Measurements from ENCODE around the gene SCMH1. TPM values are rescaled to one million over a fixed set of nuclear protein-coding genes. Genes with fewer than 3 reads are reported as not detected.
A peak's percentile ranks its signal among the peaks of the same experiment; 100 is the strongest.

Gene SCMH1
- total RNA-seq, 4 donors from 2014 or later, result 76.5 to 110 (median 92.4) TPM

DNA sequence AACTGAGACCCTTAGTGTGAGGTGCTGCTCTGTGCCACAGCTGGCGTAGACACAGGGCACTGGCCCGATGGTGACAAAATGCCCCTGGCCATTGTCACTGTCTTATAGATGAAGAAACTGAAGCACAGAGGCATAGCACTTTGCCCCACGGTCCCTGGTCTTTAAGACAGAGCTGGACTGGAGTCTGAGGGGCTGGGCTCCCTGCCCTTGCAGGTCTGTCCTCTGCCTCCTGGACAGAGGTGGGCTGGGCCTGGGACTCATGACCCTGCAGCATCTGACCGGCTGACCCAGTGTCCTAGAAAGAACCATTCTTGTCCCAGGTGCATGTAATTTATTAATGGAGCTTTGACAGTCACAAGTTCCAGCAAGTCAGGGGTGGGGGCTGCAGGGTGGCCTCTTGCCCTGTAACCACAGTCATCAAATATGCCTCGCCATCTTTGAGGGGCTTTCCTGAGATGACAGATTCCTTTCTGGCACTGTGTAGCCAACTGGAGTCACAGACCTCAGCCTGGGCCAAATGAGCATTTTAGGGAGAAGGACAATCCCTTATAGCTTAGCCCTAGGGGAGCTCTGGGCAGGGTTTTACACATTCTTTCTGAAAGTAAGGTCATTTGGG lies 226.7 kb downstream of the SCMH1 start:
- 67% methylated on average over 4 of the region's 5 CpGs for WGBS
- intact Hi-C loops (cut with DNase I), result no loop called here
- Histone ChIP-seq H3K27me3 (no peaks in the 10 kb centered on the region), H3K27ac (replicated peaks in 1 of 4) (no peak overlapping the region), H3K9me3 (no peaks in the 10 kb centered on the region), H3K4me1 (peaks cover 8 to 27% (median 16%) of the 10 kb centered on the region in 4 donors), H3K4me3 (no peak overlapping the region), H3K36me3 (peaks cover 19 to 63% (median 37%) of the 10 kb centered on the region in 4 donors)
- no peak for DNase-seq (ENCODE audit: extremely low spot score)
- TF ChIP-seq EP300 (IDR thresholded peaks at IDR 0.05) (no peak), POLR2AphosphoS5 (IDR thresholded peaks at IDR 0.05) (no peak), POLR2A (IDR thresholded peaks at IDR 0.05; ENCODE audit: low read depth) (no peak)
- TF ChIP-seq, protein P1, sequence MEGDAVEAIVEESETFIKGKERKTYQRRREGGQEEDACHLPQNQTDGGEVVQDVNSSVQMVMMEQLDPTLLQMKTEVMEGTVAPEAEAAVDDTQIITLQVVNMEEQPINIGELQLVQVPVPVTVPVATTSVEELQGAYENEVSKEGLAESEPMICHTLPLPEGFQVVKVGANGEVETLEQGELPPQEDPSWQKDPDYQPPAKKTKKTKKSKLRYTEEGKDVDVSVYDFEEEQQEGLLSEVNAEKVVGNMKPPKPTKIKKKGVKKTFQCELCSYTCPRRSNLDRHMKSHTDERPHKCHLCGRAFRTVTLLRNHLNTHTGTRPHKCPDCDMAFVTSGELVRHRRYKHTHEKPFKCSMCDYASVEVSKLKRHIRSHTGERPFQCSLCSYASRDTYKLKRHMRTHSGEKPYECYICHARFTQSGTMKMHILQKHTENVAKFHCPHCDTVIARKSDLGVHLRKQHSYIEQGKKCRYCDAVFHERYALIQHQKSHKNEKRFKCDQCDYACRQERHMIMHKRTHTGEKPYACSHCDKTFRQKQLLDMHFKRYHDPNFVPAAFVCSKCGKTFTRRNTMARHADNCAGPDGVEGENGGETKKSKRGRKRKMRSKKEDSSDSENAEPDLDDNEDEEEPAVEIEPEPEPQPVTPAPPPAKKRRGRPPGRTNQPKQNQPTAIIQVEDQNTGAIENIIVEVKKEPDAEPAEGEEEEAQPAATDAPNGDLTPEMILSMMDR (IDR thresholded peaks at IDR 0.05), result no peak

DNA sequence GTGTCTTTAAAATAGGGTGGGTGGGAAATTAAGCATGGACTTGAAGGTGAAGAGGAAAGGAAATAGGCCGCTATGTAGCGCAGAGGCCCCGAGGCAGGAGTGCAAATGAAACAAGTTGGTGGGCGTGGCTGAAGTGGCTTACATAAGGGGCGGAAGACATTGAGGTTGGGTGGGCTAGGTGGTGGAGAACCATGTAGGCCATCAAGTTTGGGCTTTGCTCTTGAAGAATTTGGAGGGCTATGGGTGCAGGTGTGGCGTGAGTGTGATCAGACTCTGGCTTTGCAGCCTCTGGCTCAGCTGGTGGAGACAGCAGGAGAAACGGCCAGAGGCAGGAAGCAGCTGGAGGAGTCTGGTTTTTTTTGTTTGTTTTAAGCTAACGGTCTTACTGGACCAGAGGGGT lies 227.2 kb downstream of the SCMH1 start:
- WGBS, result 70% methylated on average over 8 of the region's 8 CpGs
- Histone ChIP-seq H3K27me3 (no peaks in the 10 kb centered on the region), H3K36me3 (peaks cover 25 to 68% (median 42%) of the 10 kb centered on the region in 4 donors), H3K9me3 (no peaks in the 10 kb centered on the region), H3K4me3 (no peak overlapping the region), H3K4me1 (peaks cover 8 to 27% (median 16%) of the 10 kb centered on the region in 4 donors), H3K27ac (replicated peaks in 1 of 4) (no peak overlapping the region)
- intact Hi-C loops (cut with DNase I), result no loop called here
- DNase-seq (ENCODE audit: extremely low spot score), result no peak
- TF ChIP-seq, protein P1 (IDR thresholded peaks at IDR 0.05), result no peak
- TF ChIP-seq POLR2AphosphoS5 (IDR thresholded peaks at IDR 0.05) (no peak), POLR2A (IDR thresholded peaks at IDR 0.05; ENCODE audit: low read depth) (no peak), EP300 (IDR thresholded peaks at IDR 0.05) (no peak)

DNA sequence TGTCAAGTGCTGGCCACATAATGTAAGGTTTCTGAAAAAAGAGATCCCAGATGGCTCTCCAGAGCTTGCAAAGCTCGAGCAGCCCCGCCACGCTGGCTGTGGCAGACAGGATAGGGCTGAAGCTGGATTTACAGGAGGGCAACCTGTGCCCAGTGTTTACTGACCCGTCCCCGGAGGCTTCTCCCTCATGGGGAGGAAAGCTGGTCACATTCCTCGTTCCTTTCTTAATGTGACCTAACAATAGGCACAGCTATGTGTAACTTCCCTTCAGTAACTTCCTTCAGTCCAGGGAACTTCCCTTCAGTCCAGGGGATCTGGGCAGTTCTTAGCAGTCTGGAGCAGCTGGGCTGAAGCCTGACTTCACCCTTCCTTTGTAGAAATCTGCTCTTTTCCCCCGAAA lies 228.3 kb downstream of the SCMH1 start:
- H3K4me3 ChIP-seq, result no peak overlapping the region
- no peak for DNase-seq (ENCODE audit: extremely low spot score)
- H3K9me3 ChIP-seq, result no peaks in the 10 kb centered on the region
- 84% methylated on average over 6 of the region's 7 CpGs for WGBS
- H3K4me1 ChIP-seq, result peaks cover 8 to 27% (median 16%) of the 10 kb centered on the region in 4 donors
- no peak for TF ChIP-seq EP300 (IDR thresholded peaks at IDR 0.05)
- TF ChIP-seq POLR2AphosphoS5 (IDR thresholded peaks at IDR 0.05), result peak; percentile 16 to 26
- TF ChIP-seq, protein P1 (IDR thresholded peaks at IDR 0.05), result no peak
- no peak overlapping the region for H3K27ac ChIP-seq (replicated peaks in 1 of 4)
- H3K27me3 ChIP-seq, result no peaks in the 10 kb centered on the region
- peaks cover 35 to 79% (median 53%) of the 10 kb centered on the region in 4 donors for H3K36me3 ChIP-seq
- intact Hi-C loops (cut with DNase I), result no loop called here

DNA sequence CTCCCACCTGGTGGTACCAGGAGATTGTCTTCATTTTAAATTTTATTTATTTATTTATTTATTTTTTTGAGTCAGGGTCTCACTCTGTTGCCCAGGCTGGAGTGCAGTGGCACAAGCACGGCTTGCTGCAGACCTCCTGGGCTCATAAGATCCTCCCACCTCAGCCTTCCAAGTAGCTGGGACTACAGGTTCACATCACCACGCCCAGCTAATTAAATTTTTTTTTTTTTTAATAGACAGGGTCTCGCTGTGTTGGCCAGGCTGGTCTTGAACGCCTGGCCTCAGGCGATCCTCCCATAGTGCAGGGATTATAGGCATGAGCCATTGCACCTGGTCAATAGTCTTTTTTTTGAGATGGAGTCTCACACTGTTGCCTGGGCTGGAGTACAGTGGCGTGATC lies 229.1 kb downstream of the SCMH1 start:
- intact Hi-C loops (cut with DNase I), result no loop called here
- Histone ChIP-seq H3K4me1 (peaks cover 8 to 27% (median 16%) of the 10 kb centered on the region in 4 donors), H3K36me3 (peaks cover 38 to 81% (median 58%) of the 10 kb centered on the region in 4 donors), H3K27ac (replicated peaks in 1 of 4) (no peak overlapping the region), H3K27me3 (no peaks in the 10 kb centered on the region), H3K9me3 (no peaks in the 10 kb centered on the region), H3K4me3 (no peak overlapping the region)
- 91% methylated on average over 6 of the region's 6 CpGs for WGBS
- no peak for DNase-seq (ENCODE audit: extremely low spot score)
- TF ChIP-seq, protein P1 (IDR thresholded peaks at IDR 0.05), result no peak
- TF ChIP-seq POLR2AphosphoS5 (IDR thresholded peaks at IDR 0.05) (no peak), POLR2A (IDR thresholded peaks at IDR 0.05; ENCODE audit: low read depth) (no peak), EP300 (IDR thresholded peaks at IDR 0.05) (no peak)

DNA sequence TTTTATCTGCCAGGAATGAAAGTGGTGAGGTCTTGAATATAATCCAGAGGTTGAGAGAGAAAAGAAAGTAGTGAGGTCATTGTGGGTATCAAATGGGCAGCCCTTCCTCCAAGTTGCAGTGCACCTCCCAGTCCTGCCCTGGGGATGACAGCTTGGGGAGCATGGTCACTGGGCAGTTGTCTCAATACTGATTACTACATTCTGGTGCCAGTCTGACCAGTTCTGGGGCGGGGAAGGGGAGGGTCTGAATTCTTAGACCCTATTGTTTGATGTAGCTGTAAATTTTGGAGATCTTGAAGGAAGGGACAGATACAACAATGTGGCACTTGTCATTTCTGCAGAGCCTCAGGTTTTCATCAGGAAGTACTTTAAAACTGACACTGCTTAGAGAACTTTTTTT lies 231.8 kb downstream of the SCMH1 start:
- Histone ChIP-seq H3K4me1 (peaks cover 7 to 21% (median 10%) of the 10 kb centered on the region in 4 donors), H3K27me3 (no peaks in the 10 kb centered on the region), H3K9me3 (no peaks in the 10 kb centered on the region), H3K36me3 (peaks cover 44 to 87% (median 68%) of the 10 kb centered on the region in 4 donors), H3K4me3 (no peak overlapping the region), H3K27ac (replicated peaks in 1 of 4) (no peak overlapping the region)
- WGBS, result 100% methylated on average over 1 of the region's 1 CpG
- DNase-seq (ENCODE audit: extremely low spot score), result no peak
- intact Hi-C loops (cut with DNase I), result no loop called here
- TF ChIP-seq EP300 (IDR thresholded peaks at IDR 0.05) (no peak), POLR2A (IDR thresholded peaks at IDR 0.05; ENCODE audit: low read depth) (no peak), POLR2AphosphoS5 (IDR thresholded peaks at IDR 0.05) (no peak)
- TF ChIP-seq, protein P1 (IDR thresholded peaks at IDR 0.05), result no peak
